Mesenchymal stem cell (in vitro differentiated cells and primary cell): Measurements from ENCODE around the gene TMED3.

ENCODE experiments used
- DNase-seq: peaks from one replicate; pipeline ENCODE4 v3.0.0-alpha.2; 2013
- H2AFZ ChIP-seq: one replicate; pipeline ENCODE4 v1.6.1; 2013; ENCODE audit warnings: low read depth, mild to moderate bottlenecking, control low read depth, inconsistent platforms, low read length, moderate library complexity
- H2AK5ac ChIP-seq: 2 replicates; pipeline ENCODE4 v1.6.1; 2013; ENCODE audit warnings: low read length, moderate library complexity, mild to moderate bottlenecking, inconsistent platforms; ENCODE audit not compliant: severe bottlenecking
- H2BK120ac ChIP-seq: one replicate; pipeline ENCODE4 v1.6.1; 2013; ENCODE audit warnings: low read depth, mild to moderate bottlenecking, inconsistent platforms, low read length, moderate library complexity
- H2BK12ac ChIP-seq, 2 experiments: one replicate each; pipeline ENCODE4 v1.6.1; 2013; ENCODE audit warnings: inconsistent platforms in 2 of 2, low read length in 2 of 2, mild to moderate bottlenecking in 2 of 2, moderate library complexity in 2 of 2, control low read depth in 1 of 2
- H2BK15ac ChIP-seq: one replicate; pipeline ENCODE4 v1.6.1; 2013; ENCODE audit warnings: mild to moderate bottlenecking, low read depth, inconsistent platforms; ENCODE audit not compliant: poor library complexity, severe bottlenecking
- H2BK5ac ChIP-seq: 2 replicates; pipeline ENCODE4 v1.6.1; 2013; ENCODE audit warnings: low read depth, mild to moderate bottlenecking, low read length, control low read depth, inconsistent platforms; ENCODE audit not compliant: poor library complexity, severe bottlenecking
- H3K14ac ChIP-seq, 2 experiments: one replicate each; pipeline ENCODE4 v1.6.1; 2013; ENCODE audit warnings: inconsistent platforms in 2 of 2, low read length in 2 of 2, control low read depth in 1 of 2, mild to moderate bottlenecking in 1 of 2, moderate library complexity in 1 of 2
- H3K18ac ChIP-seq, 2 experiments: one replicate each; pipeline ENCODE4 v1.6.1; 2013; ENCODE audit warnings: inconsistent platforms in 2 of 2, low read length in 2 of 2, control low read depth in 1 of 2, low read depth in 1 of 2, mild to moderate bottlenecking in 1 of 2
- H3K23ac ChIP-seq, 2 experiments: one replicate each; pipeline ENCODE4 v1.6.1; 2013; ENCODE audit warnings: inconsistent platforms in 2 of 2, low read length in 2 of 2, mild to moderate bottlenecking in 2 of 2, moderate library complexity in 2 of 2, control low read depth in 1 of 2
- H3K27ac ChIP-seq: 2 replicates; pipeline ENCODE4 v1.5.1; 2013; ENCODE audit warnings: mild to moderate bottlenecking, moderate library complexity, low read length, control low read depth, inconsistent platforms; ENCODE audit not compliant: poor library complexity, severe bottlenecking
- H3K27me3 ChIP-seq, 2 experiments: 2 replicates each; pipeline versions ENCODE4 v1.6.1 to v1.7.0; 2013; ENCODE audit warnings: low read length in 2 of 2, mild to moderate bottlenecking in 2 of 2, moderate library complexity in 2 of 2, control low read depth in 1 of 2, inconsistent platforms in 1 of 2; ENCODE audit not compliant: control insufficient read depth in 1 of 2, insufficient read depth in 1 of 2
- H3K36me3 ChIP-seq, 2 experiments: 2 replicates each; pipeline versions ENCODE4 v1.6.1 to v1.7.0; 2013; ENCODE audit warnings: low read length in 2 of 2, control low read depth in 1 of 2, inconsistent platforms in 1 of 2, low read depth in 1 of 2, mild to moderate bottlenecking in 1 of 2; ENCODE audit not compliant: insufficient read depth in 2 of 2, control insufficient read depth in 1 of 2
- H3K4ac ChIP-seq, 2 experiments: one replicate each; pipeline ENCODE4 v1.6.1; 2013; ENCODE audit warnings: inconsistent platforms in 2 of 2, low read length in 2 of 2, mild to moderate bottlenecking in 2 of 2, moderate library complexity in 2 of 2, control low read depth in 1 of 2, low read depth in 1 of 2
- H3K4me1 ChIP-seq: 2 replicates; pipeline ENCODE4 v1.6.1; 2013; ENCODE audit warnings: low read depth, low read length, control low read depth; ENCODE audit not compliant: control insufficient read depth, insufficient read depth
- H3K4me2 ChIP-seq: 2 replicates; pipeline ENCODE4 v1.6.1; 2013; ENCODE audit warnings: low read length, mild to moderate bottlenecking, inconsistent platforms; ENCODE audit not compliant: poor library complexity, severe bottlenecking
- H3K4me3 ChIP-seq, 2 experiments: 2 replicates each; pipeline versions ENCODE4 v1.5.1 to v1.7.0; 2013; ENCODE audit warnings: low read length in 2 of 2, mild to moderate bottlenecking in 2 of 2, control low read depth in 1 of 2, low read depth in 1 of 2; ENCODE audit not compliant: insufficient read depth in 1 of 2
- H3K79me1 ChIP-seq: replicated peaks from 2 replicates; pipeline ENCODE4 v1.6.1; 2013; ENCODE audit warnings: mild to moderate bottlenecking, control low read depth, low read length, inconsistent platforms; ENCODE audit not compliant: poor library complexity, severe bottlenecking
- H3K9ac ChIP-seq: 2 replicates; pipeline ENCODE4 v1.7.0; 2013; ENCODE audit warnings: mild to moderate bottlenecking, low read length, moderate library complexity
- H3K9me3 ChIP-seq: 2 replicates; pipeline ENCODE4 v1.7.0; 2013; ENCODE audit warnings: mild to moderate bottlenecking, low read length; ENCODE audit not compliant: control insufficient read depth
- H4K8ac ChIP-seq: one replicate; pipeline ENCODE4 v1.6.1; 2013; ENCODE audit warnings: inconsistent platforms, mild to moderate bottlenecking, low read length, moderate library complexity
- H4K91ac ChIP-seq: one replicate; pipeline ENCODE4 v1.6.1; 2013; ENCODE audit warnings: mild to moderate bottlenecking, low read length, inconsistent platforms
- WGBS: methylation state at CpG from one replicate; pipeline ENCODE4 v1.1.7; 2013; ENCODE audit warnings: mixed read lengths; 5-methylcytosine and 5-hydroxymethylcytosine counted together

The TMED3 gene

DNA sequence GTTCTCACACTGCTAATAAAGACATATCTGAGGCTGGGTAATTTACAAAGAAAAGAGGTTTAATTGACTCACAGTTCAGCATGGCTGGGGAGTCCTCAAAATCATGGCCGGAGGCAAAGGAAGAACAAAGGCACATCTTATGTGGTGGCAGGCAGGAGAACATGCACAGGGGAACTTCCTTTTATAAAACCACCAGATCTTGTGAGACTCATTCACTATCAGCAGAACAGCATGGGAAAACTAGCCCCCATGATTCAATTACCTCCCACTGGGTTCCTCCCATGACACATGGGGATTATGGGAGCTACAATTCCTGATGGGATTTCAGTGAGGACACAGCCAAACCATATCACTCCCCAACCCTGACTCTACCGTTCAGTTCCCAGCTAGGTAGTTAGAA lies 61.5 kb downstream of the TMED3 start:
- no peak overlapping the region for H2BK5ac ChIP-seq
- no peak overlapping the region for H3K4ac ChIP-seq
- no peak overlapping the region for H3K23ac ChIP-seq
- no peak overlapping the region for H3K18ac ChIP-seq
- H2BK120ac ChIP-seq: no peak overlapping the region
- no peak overlapping the region for H3K14ac ChIP-seq
- no peaks in the 10 kb centered on the region for H3K36me3 ChIP-seq
- H3K4me2 ChIP-seq: no peak overlapping the region
- H3K79me1 ChIP-seq: no peaks in the 10 kb centered on the region
- H3K4me1 ChIP-seq: no peaks in the 10 kb centered on the region
- H3K27ac ChIP-seq: no peak overlapping the region
- no peak overlapping the region for H3K4me3 ChIP-seq
- WGBS: 75% methylated on average over 2 of the region's 2 CpGs
- no peak overlapping the region for H2AK5ac ChIP-seq
- H2BK12ac ChIP-seq: no peak overlapping the region
- no peaks in the 10 kb centered on the region for H3K9me3 ChIP-seq
- no peak overlapping the region for H4K91ac ChIP-seq
- no peak overlapping the region for H4K8ac ChIP-seq
- H2AFZ ChIP-seq: no peak overlapping the region
- no peak overlapping the region for H2BK15ac ChIP-seq
- no peak overlapping the region for H3K9ac ChIP-seq
- no peaks in the 10 kb centered on the region for H3K27me3 ChIP-seq
- DNase-seq: no peak
